GM15510 (cell line): ENCODE measurements around the gene IREB2.

ENCODE experiments used
- POLR2A ChIP-seq: IDR thresholded peaks from 3 replicates; pipeline ENCODE4 v1.6.1; 2011; ENCODE audit warnings: borderline replicate concordance; ENCODE audit not compliant: insufficient read length; ENCODE audit errors: extremely low read depth

Gene IREB2

DNA sequence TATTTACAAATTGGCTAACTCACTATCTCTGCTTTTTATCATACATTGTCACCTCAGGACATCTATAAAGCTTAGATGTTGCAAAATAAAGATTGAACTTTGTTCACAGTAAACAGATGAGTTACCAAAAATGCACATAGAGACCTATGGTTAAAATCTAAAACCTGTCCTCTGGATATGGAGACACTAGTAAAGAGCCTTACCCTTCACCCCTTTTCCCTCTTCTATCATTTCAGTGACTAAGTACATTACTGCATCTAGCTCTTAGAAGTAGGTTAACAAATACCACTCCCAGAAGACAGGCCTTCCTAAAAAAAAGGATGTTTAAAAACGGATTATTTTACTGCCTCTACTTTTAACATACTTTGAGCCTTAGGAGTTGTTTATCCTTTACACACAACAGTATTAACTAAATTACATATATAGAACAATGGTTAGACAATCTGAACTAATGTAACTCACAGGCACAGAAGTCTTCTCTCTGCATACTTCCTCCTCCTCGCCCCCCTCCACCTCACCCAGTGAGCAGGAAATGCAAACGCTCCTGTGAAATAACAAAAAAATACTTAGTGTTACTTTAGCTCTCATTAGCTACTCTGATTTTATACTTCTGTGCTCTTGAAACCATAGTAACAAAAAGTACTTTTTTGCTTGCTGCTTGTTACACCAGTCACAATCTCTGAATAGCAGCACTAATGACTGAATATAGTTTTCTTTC lies 23.3 kb downstream of the IREB2 start:
- TF ChIP-seq POLR2A = no peak

DNA sequence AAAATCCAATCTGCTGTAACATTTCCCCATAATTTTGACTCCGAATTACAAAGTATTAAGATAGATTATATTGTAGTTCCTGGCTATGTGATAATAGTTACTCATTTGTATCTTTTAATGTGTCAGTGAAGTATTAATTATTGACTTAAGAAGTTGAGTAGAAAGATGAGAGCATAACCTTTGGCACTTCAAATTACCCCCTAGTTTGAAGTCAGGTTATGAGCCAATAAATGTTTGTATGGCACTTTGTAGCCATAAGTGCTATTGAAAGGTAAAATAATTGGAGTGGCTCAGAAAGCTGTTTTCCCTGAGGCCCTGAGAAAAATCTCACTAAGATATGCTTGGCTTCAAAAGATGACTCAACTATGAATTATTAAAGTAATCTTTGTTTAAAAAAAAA lies 31.0 kb downstream of the IREB2 start:
- no peak for TF ChIP-seq POLR2A

DNA sequence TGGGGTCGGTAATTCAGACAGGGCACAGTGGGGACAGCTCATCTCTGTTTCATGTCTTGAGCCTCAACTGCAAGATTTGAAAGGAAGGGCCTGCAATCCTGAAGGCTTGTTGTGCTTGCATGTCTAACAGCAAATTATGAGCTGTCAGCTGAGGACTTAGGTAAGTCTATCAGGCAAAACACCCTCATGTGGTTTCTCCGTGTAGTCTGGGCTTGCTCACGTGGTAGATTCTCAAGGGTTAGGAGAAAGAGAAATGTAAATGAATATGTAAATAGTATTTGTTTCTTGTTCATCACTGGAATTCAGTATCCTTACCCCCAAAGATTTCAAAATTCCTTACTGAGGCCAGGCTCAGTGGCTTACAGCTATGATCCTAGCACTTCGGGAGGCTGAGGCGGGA lies 39.3 kb downstream of the IREB2 start:
- no peak for TF ChIP-seq POLR2A

DNA sequence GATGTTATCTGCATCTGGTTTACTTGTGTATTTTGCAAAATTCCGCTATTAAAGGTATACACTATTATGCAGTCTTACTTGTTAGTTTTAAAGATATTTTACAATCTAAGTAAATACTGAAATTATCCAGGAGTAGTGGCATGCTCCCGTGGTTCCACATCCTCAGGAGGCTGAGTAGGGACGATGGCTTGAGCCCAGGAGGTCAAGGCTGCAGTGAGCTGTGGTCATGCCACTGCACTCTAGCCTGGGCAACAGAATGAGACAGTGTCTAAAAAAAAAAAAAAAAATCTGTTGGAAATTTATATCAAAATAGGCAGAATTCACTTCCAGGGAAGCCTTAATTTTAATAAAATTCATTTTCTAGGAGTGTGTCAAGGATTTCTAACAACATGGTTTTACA lies 41.6 kb downstream of the IREB2 start:
- no peak for TF ChIP-seq POLR2A

GRCh38 chr15:78481917-78482316 lies 43.9 kb downstream of the IREB2 start:
- no peak for TF ChIP-seq POLR2A

GRCh38 chr15:78492872-78493271 lies 54.9 kb downstream of the IREB2 start:
- no peak for TF ChIP-seq POLR2A

GRCh38 chr15:78501857-78502256 lies 63.8 kb downstream of the IREB2 start:
- no peak for TF ChIP-seq POLR2A

DNA sequence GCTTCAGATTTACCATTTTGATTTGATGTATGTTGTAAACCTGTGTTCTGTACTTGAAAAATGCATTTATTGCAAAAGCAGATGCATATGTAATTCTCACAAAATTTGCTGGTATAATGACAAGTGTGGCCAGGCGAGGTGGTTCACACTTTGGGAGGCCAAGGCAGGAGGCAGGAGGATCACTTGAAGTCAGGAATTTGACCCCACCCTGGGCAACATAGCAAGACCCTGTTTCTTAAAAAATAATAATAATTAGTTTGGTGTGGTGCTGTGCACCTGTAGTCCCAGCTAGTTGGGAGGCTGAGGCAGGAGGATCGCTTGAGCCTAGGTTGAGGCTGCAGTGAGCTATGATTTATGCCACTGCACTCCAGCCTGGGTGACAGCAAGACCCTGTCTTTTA lies 64.6 kb downstream of the IREB2 start:
- TF ChIP-seq POLR2A = no peak

- TF ChIP-seq POLR2A = peak; percentile 40
Observed at GRCh38 chr15:78506971-78507830, 69.2 kb downstream of the IREB2 start, which contains the start of gene HYKK. HYKK (plus strand) TSS chr15:78507577; CDS start chr15:78513089, 5,512 bp downstream.

DNA sequence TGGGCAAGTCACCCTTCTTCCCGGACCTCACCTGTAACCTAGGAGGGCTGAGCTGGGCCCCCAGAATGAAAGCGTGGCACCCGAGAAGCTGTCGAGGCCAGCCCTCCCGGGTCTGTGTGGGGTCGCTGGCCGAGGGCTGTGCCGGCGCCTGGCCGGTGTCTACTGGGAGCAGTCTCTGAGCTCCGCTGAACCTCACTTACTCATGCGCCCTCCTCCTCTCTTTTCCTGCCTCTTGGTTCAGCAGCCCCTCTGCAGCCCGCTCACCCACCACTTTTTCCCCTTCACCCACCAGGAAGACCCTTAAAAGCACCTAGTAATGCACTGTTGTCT lies 69.8 kb downstream of the IREB2 start:
- no peak for TF ChIP-seq POLR2A

DNA sequence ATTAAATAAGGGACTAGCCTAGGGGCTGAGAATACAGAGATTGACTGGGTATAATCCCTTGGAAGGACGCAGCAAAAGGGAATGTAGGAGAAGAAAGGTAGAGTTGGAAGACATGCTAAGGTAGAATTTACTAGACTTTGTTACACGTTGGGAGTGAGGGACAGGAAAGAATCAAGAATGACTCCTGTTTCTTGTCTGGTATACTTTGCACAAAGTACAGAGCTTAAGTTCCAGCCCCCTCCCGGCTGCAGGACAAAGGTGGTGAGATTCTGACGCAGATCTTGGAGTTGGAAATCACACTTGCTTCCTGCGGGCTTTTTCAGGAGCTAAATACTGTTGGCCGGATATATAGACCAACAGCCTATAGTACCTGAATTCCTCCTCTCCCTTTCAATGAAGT lies 70.3 kb downstream of the IREB2 start:
- no peak for TF ChIP-seq POLR2A

GRCh38 chr15:78509726-78510312 lies 71.8 kb downstream of the IREB2 start:
- no peak for TF ChIP-seq POLR2A

- no peak for TF ChIP-seq POLR2A
Observed at GRCh38 chr15:78524230-78524629, 86.2 kb downstream of the IREB2 start.

DNA sequence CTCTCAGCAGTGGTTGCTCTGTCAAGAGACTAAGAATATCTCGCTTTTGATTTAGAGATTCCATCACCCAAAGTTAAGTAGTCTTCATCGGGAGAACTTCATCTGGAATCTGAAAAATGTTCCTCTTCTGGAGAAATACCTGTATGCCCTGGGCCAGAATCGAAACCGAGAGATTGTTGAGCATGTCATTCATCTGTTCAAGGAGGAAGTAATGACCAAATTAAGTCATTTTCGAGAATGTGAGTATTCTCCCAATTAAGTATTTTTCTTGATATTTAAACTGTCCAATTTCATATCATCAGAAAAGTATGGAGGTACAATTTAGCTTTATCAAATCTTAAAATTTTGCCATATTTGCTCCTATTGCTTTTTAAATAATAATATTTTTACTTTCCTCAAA lies 89.3 kb downstream of the IREB2 start:
- TF ChIP-seq POLR2A = no peak

GRCh38 chr15:78533331-78533730 lies 95.3 kb downstream of the IREB2 start:
- TF ChIP-seq POLR2A = no peak
